GM12892 (cell line): Measurements from ENCODE around the gene TMED4.

Experiments used
- DNase-seq: peaks from one replicate; pipeline ENCODE4 v3.0.0; 2011; ENCODE audit not compliant: insufficient read length
- FAIRE-seq: peaks from 2 replicates; lab custom pipeline; 2011; peaks lifted over from hg19 to GRCh38; lab: Jason Lieb, UNC
- POLR2A ChIP-seq: IDR thresholded peaks from 2 replicates; pipeline ENCODE4 v1.6.1; 2011; ENCODE audit warnings: low read depth, low read length, control low read depth
- POLR2AphosphoS5 ChIP-seq: IDR thresholded peaks from 2 replicates; pipeline ENCODE4 v1.6.1; 2011; ENCODE audit warnings: low read depth, low read length, control low read depth
- TAF1 ChIP-seq: IDR thresholded peaks from 2 replicates; pipeline ENCODE4 v1.6.1; 2011; ENCODE audit warnings: low read depth, mild to moderate bottlenecking, control low read depth, low read length, borderline replicate concordance

The TMED4 gene

GRCh38 chr7:44535348-44536064 lies 46.5 kb downstream of the TMED4 start:
- FAIRE-seq (no peak), DNase-seq (no peak)
- no peak for TF ChIP-seq TAF1

GRCh38 chr7:44534501-44534900 lies 47.5 kb downstream of the TMED4 start:
- peak; percentile 91 for DNase-seq
- TF ChIP-seq TAF1 (no peak), POLR2A (no peak), POLR2AphosphoS5 (no peak)
- FAIRE-seq = peak; percentile 27

GRCh38 chr7:44534087-44534486 lies 47.9 kb downstream of the TMED4 start:
- DNase-seq (no peak), FAIRE-seq (no peak)
- TF ChIP-seq POLR2A (no peak), TAF1 (no peak), POLR2AphosphoS5 (no peak)

- FAIRE-seq (no peak), DNase-seq (no peak)
- TF ChIP-seq POLR2AphosphoS5 (no peak), TAF1 (no peak), POLR2A (no peak)
These were observed 48.6 kb downstream of the TMED4 start for GRCh38 chr7:44533301-44534055.

GRCh38 chr7:44531421-44532380 lies 50.3 kb downstream of the TMED4 start:
- TF ChIP-seq POLR2AphosphoS5 (no peak), POLR2A (no peak), TAF1 (no peak)
- DNase-seq (no peak), FAIRE-seq (no peak)

- DNase-seq (no peak), FAIRE-seq (no peak)
- TF ChIP-seq TAF1 (no peak), POLR2AphosphoS5 (no peak), POLR2A (no peak)
These were observed 51.0 kb downstream of the TMED4 start for GRCh38 chr7:44530990-44531389.
